Measurements from ENCODE around the gene SRM.

SRM gene

GRCh38 chr1:11044086-11044848 lies 15.6 kb downstream of the SRM start:
- TF ChIP-seq RAD21 (IDR thresholded peaks at IDR 0.05; ENCODE audit: low read depth): no peak
- TF ChIP-seq TEAD4 (IDR thresholded peaks at IDR 0.05): no peak

GRCh38 chr1:11042995-11043874 lies 16.6 kb downstream of the SRM start:
- TF ChIP-seq MAX (IDR thresholded peaks at IDR 0.05): no peak
- TF ChIP-seq CEBPB (IDR thresholded peaks at IDR 0.05): no peak
- TF ChIP-seq CREB1 (IDR thresholded peaks at IDR 0.05; ENCODE audit: low read depth): no peak
- no peak for TF ChIP-seq ZBTB7A (IDR thresholded peaks at IDR 0.05; ENCODE audit: low read depth)
- TF ChIP-seq YY1 (IDR thresholded peaks at IDR 0.05; ENCODE audit: low read depth): no peak
- no peak for TF ChIP-seq REST (IDR thresholded peaks at IDR 0.05; ENCODE audit: low read depth)
- TF ChIP-seq RAD21 (IDR thresholded peaks at IDR 0.05; ENCODE audit: low read depth): no peak
- TF ChIP-seq TAF1 (IDR thresholded peaks at IDR 0.05; ENCODE audit: low read depth): no peak
- TF ChIP-seq FOXM1 (IDR thresholded peaks at IDR 0.05; ENCODE audit: borderline replicate concordance, low read depth): no peak
- no peak for TF ChIP-seq TEAD4 (IDR thresholded peaks at IDR 0.05)
- TF ChIP-seq USF1 (IDR thresholded peaks at IDR 0.05): no peak
- no peak for TF ChIP-seq EP300 (IDR thresholded peaks at IDR 0.05; ENCODE audit: borderline replicate concordance)
- no peak for TF ChIP-seq EGR1 (IDR thresholded peaks at IDR 0.05)
- no peak for TF ChIP-seq TCF12 (IDR thresholded peaks at IDR 0.05; ENCODE audit: low read depth)
- no peak for TF ChIP-seq NFIC (IDR thresholded peaks at IDR 0.05)

- TF ChIP-seq YY1 (IDR thresholded peaks at IDR 0.05; ENCODE audit: low read depth): no peak
- TF ChIP-seq TAF1 (IDR thresholded peaks at IDR 0.05; ENCODE audit: low read depth): no peak
- TF ChIP-seq RAD21 (IDR thresholded peaks at IDR 0.05; ENCODE audit: low read depth): no peak
- no peak for TF ChIP-seq FOXM1 (IDR thresholded peaks at IDR 0.05; ENCODE audit: borderline replicate concordance, low read depth)
- no peak for TF ChIP-seq ZBTB7A (IDR thresholded peaks at IDR 0.05; ENCODE audit: low read depth)
- no peak for TF ChIP-seq TEAD4 (IDR thresholded peaks at IDR 0.05)
- TF ChIP-seq REST (IDR thresholded peaks at IDR 0.05; ENCODE audit: low read depth): no peak
- no peak for TF ChIP-seq CREB1 (IDR thresholded peaks at IDR 0.05; ENCODE audit: low read depth)
- no peak for TF ChIP-seq MAX (IDR thresholded peaks at IDR 0.05)
- TF ChIP-seq NFIC (IDR thresholded peaks at IDR 0.05): no peak
- TF ChIP-seq EP300 (IDR thresholded peaks at IDR 0.05; ENCODE audit: borderline replicate concordance): no peak
- no peak for TF ChIP-seq EGR1 (IDR thresholded peaks at IDR 0.05)
- TF ChIP-seq USF1 (IDR thresholded peaks at IDR 0.05): no peak
- TF ChIP-seq TCF12 (IDR thresholded peaks at IDR 0.05; ENCODE audit: low read depth): no peak
- no peak for TF ChIP-seq CEBPB (IDR thresholded peaks at IDR 0.05)
Observed at GRCh38 chr1:11042065-11042464, 17.8 kb downstream of the SRM start.

- TF ChIP-seq TCF12 (IDR thresholded peaks at IDR 0.05; ENCODE audit: low read depth): no peak
- no peak for TF ChIP-seq YY1 (IDR thresholded peaks at IDR 0.05; ENCODE audit: low read depth)
- no peak for TF ChIP-seq USF1 (IDR thresholded peaks at IDR 0.05)
- TF ChIP-seq TEAD4 (IDR thresholded peaks at IDR 0.05): no peak
- TF ChIP-seq RAD21 (IDR thresholded peaks at IDR 0.05; ENCODE audit: low read depth): no peak
- TF ChIP-seq REST (IDR thresholded peaks at IDR 0.05; ENCODE audit: low read depth): no peak
- TF ChIP-seq ZBTB7A (IDR thresholded peaks at IDR 0.05; ENCODE audit: low read depth): no peak
- no peak for TF ChIP-seq CEBPB (IDR thresholded peaks at IDR 0.05)
- TF ChIP-seq EP300 (IDR thresholded peaks at IDR 0.05; ENCODE audit: borderline replicate concordance): no peak
- TF ChIP-seq TAF1 (IDR thresholded peaks at IDR 0.05; ENCODE audit: low read depth): no peak
- TF ChIP-seq CREB1 (IDR thresholded peaks at IDR 0.05; ENCODE audit: low read depth): no peak
- TF ChIP-seq MAX (IDR thresholded peaks at IDR 0.05): no peak
- no peak for TF ChIP-seq EGR1 (IDR thresholded peaks at IDR 0.05)
- TF ChIP-seq FOXM1 (IDR thresholded peaks at IDR 0.05; ENCODE audit: borderline replicate concordance, low read depth): no peak
- no peak for TF ChIP-seq NFIC (IDR thresholded peaks at IDR 0.05)
Observed at GRCh38 chr1:11041048-11041447, 18.8 kb downstream of the SRM start.

Measured in Ishikawa (cell line).